Measurements from ENCODE around the gene GRAP.
"Not testable (repeated sequence)": the region's sequence is repeated elsewhere in the genome, so short reads cannot be mapped to it uniquely, and the experiment has no call there.

- TF ChIP-seq CTCF (IDR thresholded peaks at IDR 0.05; ENCODE audit: poor library complexity); EZH2phosphoT487 (IDR thresholded peaks at IDR 0.05; ENCODE audit: low read depth, severe bottlenecking, unreplicated experiment): not testable (repeated sequence)
Observed at GRCh38 chr17:19030771-19031449, 15.8 kb downstream of the GRAP start.
